Choroid plexus epithelial cell (primary cell): Measurements from ENCODE around the gene CDKN2B-AS1.
A peak's percentile ranks its signal among the peaks of the same experiment; 100 is the strongest.

Source experiments
- DNase-seq: peaks from one replicate; pipeline ENCODE4 v3.0.0-alpha.2; 2010; ENCODE audit warnings: low read depth
- H3K4me3 ChIP-seq: 2 replicates; pipeline ENCODE4 v1.5.1; 2011; ENCODE audit warnings: low read depth, mild to moderate bottlenecking, control low read depth, low read length, moderate library complexity
- CTCF ChIP-seq: conservative IDR thresholded peaks from 2 replicates; pipeline ENCODE4 v1.5.1; 2011; ENCODE audit warnings: low read depth, mild to moderate bottlenecking, control low read depth, inconsistent platforms, low read length, moderate library complexity

The CDKN2B-AS1 gene

DNA sequence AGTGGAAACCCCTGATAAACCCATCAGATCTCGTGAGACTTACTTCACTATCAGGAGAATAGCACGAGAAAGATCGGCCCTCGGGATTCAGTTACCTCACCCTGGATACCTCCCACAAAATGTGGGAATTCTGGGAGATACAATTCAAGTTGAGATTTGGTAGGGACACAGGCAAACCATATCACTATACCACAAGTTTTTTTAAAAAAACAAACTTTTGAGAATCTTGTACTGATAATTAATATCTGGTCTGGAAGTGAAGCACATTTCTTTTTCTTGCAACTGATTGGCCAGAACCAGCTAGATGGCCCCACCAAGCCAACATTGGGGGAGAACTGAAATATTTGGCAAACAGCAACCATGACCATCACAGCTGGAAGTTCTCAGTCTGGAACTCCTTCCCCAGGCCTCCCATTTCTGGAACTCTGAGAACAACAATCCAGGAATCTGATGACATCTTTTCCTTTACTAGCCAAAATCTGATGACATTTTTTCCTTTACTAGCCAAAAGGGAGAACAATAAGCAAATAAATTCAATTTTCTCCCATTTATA is 66.3 kb downstream of the CDKN2B-AS1 start:
- no peak for DNase-seq
- TF ChIP-seq CTCF = no peak
- no peak overlapping the region for H3K4me3 ChIP-seq

DNA sequence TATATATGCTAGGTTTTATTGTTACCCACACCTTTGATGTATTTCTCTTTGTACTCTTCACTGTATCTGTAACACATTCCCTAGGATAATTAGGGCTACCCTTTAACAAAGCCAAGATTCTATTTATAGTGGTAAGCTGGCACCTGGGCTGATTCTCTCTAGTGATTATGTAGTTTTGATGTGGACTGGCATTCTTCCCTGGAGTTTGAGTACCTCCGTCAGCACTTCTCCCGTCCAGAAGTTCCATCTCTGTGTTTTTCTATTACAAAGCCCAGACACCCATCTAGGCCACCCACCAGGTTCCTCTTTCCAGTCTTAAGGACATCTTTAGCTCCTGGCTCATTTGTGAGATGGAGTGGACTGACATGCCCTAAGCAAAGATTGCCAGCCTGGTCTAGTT is 70.4 kb downstream of the CDKN2B-AS1 start:
- TF ChIP-seq CTCF = no peak
- no peak for DNase-seq
- no peak overlapping the region for H3K4me3 ChIP-seq

GRCh38 chr9:22065431-22066200 is 71.0 kb downstream of the CDKN2B-AS1 start:
- H3K4me3 ChIP-seq = no peak overlapping the region
- no peak for TF ChIP-seq CTCF
- DNase-seq = no peak

DNA sequence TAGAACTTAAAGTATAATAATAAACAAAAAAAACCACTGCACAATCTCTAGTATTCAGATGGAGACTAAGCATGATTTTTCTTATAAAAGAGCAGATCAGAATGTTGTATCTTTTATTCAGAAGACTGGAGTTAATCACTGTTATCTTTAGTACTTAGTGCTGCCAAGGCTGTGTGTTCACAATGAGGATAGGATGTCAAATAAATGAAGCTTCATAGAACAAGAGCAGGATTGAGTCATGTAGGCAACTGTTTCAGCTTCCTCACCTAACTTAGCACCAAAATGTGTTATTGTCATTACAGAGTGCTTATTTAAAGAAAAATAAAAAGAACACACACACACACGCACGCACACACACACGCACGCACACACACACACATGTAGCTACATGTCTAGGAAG is 72.6 kb downstream of the CDKN2B-AS1 start:
- no peak for TF ChIP-seq CTCF
- H3K4me3 ChIP-seq = no peak overlapping the region
- no peak for DNase-seq

DNA sequence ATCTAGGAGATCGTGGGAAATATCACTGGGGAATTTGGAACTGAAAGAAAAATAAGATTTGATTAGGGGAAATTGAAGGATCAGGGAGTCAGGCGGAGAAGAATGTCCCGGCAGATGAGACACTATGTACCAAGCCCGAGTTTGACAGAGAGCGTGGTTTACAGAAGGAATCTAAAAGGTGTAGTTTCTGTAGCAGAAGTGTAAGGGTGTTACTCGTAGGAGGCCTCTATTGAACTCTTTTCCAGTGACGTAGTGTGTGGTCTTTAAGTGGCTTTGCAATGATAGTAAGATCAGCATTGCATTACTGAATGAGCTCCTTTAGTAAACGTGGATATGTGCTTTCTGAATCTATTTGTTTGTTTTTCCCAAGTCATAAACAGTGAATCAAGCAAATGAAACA is 73.8 kb downstream of the CDKN2B-AS1 start:
- no peak overlapping the region for H3K4me3 ChIP-seq
- peak; percentile 7 for DNase-seq
- no peak for TF ChIP-seq CTCF

- H3K4me3 ChIP-seq = no peak overlapping the region
- TF ChIP-seq CTCF = no peak
- no peak for DNase-seq
These were observed 78.8 kb downstream of the CDKN2B-AS1 start for GRCh38 chr9:22073349-22073748.

- DNase-seq = no peak
- no peak overlapping the region for H3K4me3 ChIP-seq
- TF ChIP-seq CTCF = no peak
These were observed 83.5 kb downstream of the CDKN2B-AS1 start for GRCh38 chr9:22078081-22078480.
